HG03457 (cell line): Measurements from ENCODE around the gene UBE2J1.
"Not testable (repeated sequence)": the region's sequence is repeated elsewhere in the genome, so short reads cannot be mapped to it uniquely, and the experiment has no call there.

Source experiments
- ATAC-seq: cut with Tn5 transposase; IDR thresholded peaks from one replicate; pipeline ENCODE4 v1.9.1; 2021; ENCODE audit warnings: moderate number of reproducible peaks; ENCODE audit not compliant: unreplicated experiment

The UBE2J1 gene

DNA sequence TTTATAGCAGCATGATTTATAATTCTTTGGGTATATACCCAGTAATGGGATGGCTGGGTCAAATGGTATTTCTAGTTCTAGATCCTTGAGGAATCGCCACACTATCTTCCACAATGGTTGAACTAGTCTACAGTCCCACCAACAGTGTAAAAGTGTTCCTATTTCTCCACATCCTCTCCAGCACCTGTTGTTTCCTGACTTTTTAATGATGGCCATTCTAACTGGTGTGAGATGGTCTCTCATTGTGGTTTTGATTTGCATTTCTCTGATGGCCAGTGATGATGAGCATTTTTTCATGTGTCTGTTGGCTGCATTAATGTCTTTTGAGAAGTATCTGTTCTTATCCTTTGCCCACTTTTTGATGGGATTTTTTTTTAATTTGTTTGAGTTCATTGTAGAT is 57.4 kb downstream of the UBE2J1 start:
- not testable (repeated sequence) for ATAC-seq

DNA sequence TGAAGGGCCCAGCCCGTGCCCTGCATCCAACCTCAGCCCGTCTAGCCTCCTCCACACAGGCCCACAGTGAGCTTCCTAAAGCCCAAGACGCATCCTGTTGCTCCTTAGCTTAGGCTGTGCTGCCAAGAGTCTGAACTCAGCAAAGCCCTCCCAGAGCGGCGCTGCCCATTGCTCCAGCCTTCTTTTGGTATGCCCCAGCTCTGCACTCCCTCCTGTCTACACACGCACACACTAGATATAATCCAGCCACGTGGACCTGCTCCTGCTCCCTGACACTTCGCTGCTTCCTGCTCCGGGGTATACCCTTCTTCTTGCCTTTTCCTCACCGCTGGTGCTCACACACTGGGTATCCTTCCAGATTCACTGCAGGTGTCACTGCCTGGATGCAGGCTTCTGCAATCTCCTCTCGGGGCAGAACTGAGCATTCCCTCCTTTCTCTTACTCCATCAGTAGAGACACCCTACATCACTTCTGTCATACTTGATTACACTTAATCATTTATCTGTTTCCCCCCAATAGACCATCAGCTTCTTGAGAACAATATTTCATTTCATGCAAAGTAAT is 61.2 kb downstream of the UBE2J1 start:
- no peak for ATAC-seq

DNA sequence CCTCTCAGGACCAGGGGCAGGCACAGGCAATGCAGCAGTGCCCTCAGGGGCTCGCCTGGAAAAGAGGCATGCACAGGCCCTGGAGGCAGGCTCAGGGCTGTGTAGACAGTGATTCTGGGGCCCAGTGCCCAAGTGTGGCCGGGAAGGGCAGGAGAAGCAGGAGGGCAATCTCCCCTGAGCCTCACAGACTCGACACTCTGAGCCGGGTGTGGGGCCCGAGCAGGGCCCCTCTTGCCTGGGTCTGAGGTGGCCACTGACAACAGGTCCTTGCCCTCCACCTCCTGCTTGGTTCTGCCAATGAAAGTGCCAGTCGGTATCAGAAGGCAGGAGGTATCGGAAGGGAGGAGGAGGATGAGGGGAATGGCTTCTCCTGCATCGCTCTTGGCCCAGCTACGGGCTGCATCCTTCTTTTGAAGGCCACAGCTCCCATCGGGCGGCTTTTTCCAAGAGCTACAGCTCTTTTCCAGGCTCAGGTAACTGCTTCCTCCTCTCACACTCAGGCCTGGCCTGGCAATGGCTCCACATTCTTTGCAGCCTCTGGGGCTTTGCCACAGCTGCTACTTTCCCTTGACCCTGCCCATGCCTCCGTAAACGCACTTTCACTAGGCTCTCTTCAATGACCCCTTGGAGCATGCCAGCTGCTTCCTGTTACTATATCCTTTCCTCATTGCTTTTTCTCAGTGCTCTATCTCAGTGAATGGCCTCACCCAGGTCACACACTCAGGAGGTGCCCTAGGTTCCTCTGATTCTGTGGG is 61.9 kb downstream of the UBE2J1 start:
- no peak for ATAC-seq

DNA sequence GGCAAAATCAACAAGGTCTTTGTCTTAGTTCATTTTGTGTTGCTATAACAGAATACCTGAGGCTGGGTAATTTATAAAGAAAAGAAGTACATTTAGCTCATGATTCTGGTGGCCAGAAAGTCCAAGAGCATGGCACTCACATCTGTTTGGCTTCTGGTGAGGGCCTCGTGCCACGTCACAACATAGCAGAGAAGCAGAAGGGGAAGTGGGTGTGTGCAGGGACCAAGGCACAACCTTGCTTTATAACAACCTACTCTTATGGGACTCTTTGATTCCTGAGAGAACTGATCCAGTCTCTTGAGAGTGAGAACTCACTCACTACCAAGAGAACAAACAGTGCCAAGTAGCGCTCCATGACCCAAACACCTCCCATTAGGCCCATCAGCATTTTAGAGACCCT is 62.8 kb downstream of the UBE2J1 start:
- no peak for ATAC-seq

DNA sequence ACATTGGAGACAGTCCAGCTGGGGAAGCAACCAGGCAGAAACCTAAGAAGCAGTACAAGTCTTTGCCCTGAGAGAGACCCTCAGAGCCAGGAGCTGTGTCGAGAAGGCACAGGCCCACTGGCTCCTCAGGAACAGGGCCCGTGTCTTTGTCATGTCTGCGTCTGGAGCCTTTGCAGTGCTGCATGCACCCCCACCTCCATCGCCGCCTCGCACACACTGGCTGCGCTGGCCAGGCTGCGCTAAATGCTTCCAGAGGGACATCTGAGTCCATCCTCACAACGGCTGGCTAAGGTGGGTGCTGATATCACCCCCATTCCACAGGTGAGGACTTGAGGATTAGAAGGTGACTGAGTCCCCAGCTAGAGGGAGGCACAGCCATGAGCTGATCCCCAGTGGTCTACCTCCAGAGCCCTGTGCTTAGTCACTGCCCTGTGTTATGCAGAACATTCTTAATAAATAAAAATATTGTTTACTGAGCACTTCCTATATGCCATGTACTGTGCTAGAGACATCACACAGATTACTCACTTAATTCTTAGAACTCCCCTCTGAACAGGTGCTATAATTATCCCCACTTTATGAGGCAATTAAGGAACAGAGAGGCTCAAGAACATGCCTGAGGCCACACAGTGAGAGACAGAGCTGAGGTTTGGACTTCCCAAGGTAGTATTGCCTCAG is 65.0 kb downstream of the UBE2J1 start:
- ATAC-seq, result no peak

DNA sequence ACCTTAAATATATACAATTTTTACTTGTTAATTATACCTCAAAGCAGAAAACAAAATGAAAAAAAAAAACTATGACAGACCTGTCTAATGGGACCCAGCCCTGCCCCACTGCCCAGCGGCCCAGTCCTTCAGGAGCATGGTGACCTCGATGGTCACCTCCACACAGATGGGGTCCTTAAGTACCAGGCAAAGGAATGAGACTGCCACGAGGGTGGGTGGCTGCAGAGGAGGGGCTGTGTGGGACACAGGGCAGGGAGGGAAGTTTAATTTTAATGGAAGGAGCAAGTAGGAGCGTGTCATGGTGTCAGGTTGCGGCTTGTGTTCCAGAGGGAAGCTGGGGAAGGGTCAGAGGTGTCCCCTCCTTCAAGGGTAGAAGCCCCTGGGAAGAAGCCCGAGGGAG is 66.0 kb downstream of the UBE2J1 start:
- ATAC-seq, result no peak

DNA sequence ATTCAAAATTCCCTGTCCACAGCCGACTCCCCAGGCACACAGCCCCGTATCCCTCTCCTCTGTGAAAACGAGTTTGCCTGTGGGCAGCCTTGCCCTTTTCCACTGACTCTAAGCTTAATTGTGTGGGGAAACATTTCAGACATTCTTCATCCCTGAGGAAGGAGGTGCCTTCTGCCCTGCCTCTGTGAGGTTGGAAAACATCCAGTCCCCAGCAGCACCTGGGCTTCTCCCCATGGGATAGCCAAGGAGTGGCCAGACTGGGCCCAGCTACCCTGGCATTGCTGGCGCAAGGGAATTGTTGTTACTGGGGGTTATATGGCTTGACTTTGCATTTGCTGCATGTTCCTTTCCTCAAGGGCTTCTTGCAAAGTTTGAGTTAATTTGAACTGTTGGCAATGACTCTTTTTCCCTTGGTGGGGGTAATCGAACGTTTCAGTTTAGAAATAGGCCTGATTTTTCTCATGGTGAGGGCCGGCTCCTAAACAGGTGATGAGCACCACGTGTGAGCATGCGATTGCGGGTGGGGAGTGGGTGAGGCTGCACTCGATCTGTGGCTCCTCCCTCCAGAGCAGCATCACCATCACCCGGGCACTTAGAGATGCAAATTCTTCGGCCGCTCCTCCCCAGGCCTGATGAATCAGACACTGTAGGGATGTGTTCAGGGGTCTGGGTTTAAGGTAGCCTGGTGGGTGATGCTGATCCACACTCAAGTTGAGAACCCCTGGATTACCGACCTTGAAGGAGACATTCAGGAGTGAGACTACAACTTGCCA is 67.4 kb downstream of the UBE2J1 start:
- ATAC-seq, result no peak

DNA sequence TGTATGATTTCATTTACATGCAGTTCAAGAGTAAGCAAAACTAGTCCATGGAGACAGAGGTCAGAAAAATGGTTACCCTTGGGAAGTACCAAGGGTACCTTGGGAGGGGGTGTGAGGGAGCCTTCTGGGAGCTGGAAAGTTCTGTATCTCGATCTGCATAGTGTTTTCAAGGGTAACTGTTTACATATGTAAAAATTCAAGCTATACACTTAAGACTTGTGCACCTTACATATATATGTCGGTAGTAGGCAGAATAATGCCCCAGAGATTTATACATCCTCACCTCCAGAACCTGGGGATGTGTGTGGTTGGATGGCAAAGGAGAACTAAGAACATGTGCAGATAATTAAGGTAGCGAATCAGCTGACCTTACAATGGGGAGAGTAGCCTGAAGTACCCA is 68.4 kb downstream of the UBE2J1 start:
- no peak for ATAC-seq

DNA sequence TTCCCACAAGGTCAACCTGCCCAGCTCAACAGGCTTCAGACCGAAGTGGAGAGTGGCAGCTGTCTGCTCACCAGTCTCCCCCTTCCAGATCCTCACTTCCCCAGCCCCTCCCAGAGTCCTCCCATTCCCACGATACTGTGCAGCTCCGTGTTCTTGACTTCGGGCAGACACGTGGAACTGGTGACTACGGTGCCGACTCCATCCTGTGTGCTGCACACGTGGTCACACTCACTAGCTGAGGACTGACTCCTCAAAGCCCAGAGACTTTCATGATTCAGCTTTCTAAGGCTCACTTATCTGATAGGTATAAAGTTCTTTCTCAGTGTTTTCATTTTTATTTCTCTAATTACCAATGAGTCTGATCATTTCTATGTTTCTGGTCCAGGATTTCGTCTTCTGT is 69.8 kb downstream of the UBE2J1 start:
- no peak for ATAC-seq

DNA sequence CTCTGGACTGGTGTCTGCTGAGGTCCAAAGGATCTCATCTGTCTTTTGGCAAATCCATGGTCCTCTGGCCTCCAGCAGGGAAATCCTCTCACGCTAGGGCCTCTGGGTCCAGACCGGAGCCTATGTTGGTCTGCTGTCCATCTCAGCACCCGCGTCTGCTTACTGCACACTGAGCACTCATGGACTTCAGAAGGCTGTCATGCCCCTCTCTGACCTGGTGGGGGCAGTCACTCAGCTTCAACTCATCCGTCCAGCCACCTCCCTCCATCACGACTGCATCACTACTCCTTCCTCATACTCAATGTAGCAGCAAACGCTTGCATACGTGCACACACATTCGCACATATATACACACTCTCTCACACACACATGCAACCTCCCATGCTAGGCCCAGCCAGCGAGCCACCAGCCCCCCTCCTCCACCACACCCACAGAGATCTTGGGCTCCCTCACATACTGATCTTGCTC is 70.7 kb downstream of the UBE2J1 start:
- peak; percentile 83 for ATAC-seq

DNA sequence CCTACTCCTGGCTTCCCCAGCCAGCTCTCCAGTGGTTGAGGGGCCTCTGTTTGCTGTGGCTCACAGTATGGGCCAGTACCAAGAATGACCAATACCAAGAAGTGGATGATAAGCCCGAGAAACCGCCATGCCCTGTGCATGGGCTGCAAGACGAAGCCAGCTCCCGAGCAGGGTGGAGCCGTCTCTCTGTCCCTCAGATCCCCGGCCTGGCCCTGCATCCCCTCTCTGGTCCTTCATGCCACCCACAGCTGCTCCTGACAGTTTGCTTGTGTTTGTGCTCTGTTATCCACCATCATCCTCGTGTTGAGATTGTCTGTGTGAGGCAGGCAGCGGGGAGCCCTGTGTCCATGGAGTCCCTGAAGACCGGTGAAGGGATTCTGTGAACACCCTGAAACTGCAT is 73.6 kb downstream of the UBE2J1 start:
- ATAC-seq, result no peak
